ENCODE measurements around the gene SLC44A1. TPM values are rescaled to one million over a fixed set of nuclear protein-coding genes. Genes with fewer than 3 reads are reported as not detected.
A peak's percentile ranks its signal among the peaks of the same experiment; 100 is the strongest.

Gene SLC44A1
- total RNA-seq, 4 donors from 2014 or later: 25.7 to 37.8 (median 28.3) TPM

- no peaks in the 10 kb centered on the region for H3K9me3 ChIP-seq
- WGBS: 1% methylated on average over 28 of the region's 57 CpGs
- no peak for DNase-seq (ENCODE audit: extremely low spot score)
- TF ChIP-seq, protein P1, sequence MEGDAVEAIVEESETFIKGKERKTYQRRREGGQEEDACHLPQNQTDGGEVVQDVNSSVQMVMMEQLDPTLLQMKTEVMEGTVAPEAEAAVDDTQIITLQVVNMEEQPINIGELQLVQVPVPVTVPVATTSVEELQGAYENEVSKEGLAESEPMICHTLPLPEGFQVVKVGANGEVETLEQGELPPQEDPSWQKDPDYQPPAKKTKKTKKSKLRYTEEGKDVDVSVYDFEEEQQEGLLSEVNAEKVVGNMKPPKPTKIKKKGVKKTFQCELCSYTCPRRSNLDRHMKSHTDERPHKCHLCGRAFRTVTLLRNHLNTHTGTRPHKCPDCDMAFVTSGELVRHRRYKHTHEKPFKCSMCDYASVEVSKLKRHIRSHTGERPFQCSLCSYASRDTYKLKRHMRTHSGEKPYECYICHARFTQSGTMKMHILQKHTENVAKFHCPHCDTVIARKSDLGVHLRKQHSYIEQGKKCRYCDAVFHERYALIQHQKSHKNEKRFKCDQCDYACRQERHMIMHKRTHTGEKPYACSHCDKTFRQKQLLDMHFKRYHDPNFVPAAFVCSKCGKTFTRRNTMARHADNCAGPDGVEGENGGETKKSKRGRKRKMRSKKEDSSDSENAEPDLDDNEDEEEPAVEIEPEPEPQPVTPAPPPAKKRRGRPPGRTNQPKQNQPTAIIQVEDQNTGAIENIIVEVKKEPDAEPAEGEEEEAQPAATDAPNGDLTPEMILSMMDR (IDR thresholded peaks at IDR 0.05): peak in 1 of 3 experiments; percentile 7
- TF ChIP-seq POLR2A (IDR thresholded peaks at IDR 0.05; ENCODE audit: low read depth): no peak
- peak; percentile 7 for TF ChIP-seq EP300 (IDR thresholded peaks at IDR 0.05)
- peak; percentile 49 to 50 for TF ChIP-seq POLR2AphosphoS5 (IDR thresholded peaks at IDR 0.05)
- no peaks in the 10 kb centered on the region for H3K36me3 ChIP-seq
- no peaks in the 10 kb centered on the region for H3K27me3 ChIP-seq
- peak overlapping the region; percentile 81 to 84 (median 82) for H3K27ac ChIP-seq (replicated peaks in 1 of 4)
- intact Hi-C loops (cut with DNase I): loop anchor here (10.0 kb wide), 1 partner anchor 270 kb away; no protein-coding TSS in a partner anchor
- H3K4me3 ChIP-seq: peak overlapping the region; percentile 82 to 94 (median 86)
- peaks cover 9 to 55% (median 49%) of the 10 kb centered on the region in 4 donors for H3K4me1 ChIP-seq
Measured at GRCh38 chr9:105245029-105245890, 809 bp downstream of the SLC44A1 start.

DNA sequence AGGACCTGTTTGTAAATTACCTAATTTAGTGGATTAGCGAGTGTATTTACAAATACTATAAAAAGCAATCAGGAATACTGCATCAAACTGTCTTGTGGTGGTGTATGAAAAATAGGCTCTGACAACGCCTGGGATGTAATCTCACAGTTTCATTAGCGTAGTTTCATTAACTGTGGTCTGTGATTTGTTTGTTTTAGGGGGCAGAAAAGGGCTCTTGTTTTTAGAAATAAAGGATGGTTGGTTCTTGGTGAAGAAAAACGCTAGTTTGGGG lies 1.4 kb downstream of the SLC44A1 start:
- DNase-seq (ENCODE audit: extremely low spot score): no peak
- TF ChIP-seq, protein P1 (IDR thresholded peaks at IDR 0.05): no peak
- no peak for TF ChIP-seq POLR2AphosphoS5 (IDR thresholded peaks at IDR 0.05)
- TF ChIP-seq POLR2A (IDR thresholded peaks at IDR 0.05; ENCODE audit: low read depth): no peak
- no peak for TF ChIP-seq EP300 (IDR thresholded peaks at IDR 0.05)
- Histone ChIP-seq H3K36me3 (no peaks in the 10 kb centered on the region), H3K9me3 (no peaks in the 10 kb centered on the region), H3K4me3 (peak overlapping the region; percentile 82 to 94 (median 86)), H3K4me1 (peaks cover 9 to 55% (median 49%) of the 10 kb centered on the region in 4 donors), H3K27me3 (no peaks in the 10 kb centered on the region), H3K27ac (replicated peaks in 1 of 4) (peak overlapping the region; percentile 81 to 84 (median 82))
- WGBS: 12% methylated on average over 4 of the region's 4 CpGs
- intact Hi-C loops (cut with DNase I): loop anchor here (10.0 kb wide), 1 partner anchor 271 kb away; no protein-coding TSS in a partner anchor

DNA sequence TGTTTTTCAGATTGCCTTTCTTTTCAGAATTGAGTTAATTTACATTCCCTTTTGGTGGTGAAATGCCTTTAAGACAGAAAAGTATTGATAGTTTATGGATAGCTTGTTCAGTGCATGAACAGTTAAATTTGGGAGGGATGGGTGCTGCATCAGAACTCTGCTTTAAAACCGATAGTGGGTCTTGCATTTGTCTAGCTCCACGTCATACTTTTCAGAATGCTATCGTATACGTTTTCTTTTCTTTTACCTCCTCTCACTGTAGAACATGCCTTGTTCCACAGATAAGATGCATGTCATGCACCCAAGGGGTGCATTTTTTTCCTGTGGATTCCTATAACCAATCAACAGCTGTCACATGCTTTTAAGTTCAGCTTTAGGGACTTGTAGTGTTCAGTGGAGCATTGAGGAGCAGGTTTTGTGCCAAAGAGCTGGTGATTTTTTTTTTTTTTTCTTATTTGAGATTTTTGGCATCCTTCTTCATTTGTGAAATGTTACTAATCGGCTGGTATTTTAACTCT lies 2.3 kb downstream of the SLC44A1 start:
- Histone ChIP-seq H3K4me3 (peak overlapping the region in 2 of 4 donors; percentile 19 to 88), H3K9me3 (no peaks in the 10 kb centered on the region), H3K36me3 (no peaks in the 10 kb centered on the region), H3K4me1 (peaks cover 9 to 49% (median 43%) of the 10 kb centered on the region in 4 donors), H3K27ac (replicated peaks in 1 of 4) (no peak overlapping the region), H3K27me3 (no peaks in the 10 kb centered on the region)
- DNase-seq (ENCODE audit: extremely low spot score): no peak
- TF ChIP-seq POLR2A (IDR thresholded peaks at IDR 0.05; ENCODE audit: low read depth): no peak
- 44% methylated on average over 5 of the region's 5 CpGs for WGBS
- intact Hi-C loops (cut with DNase I): loop anchor here (10.0 kb wide), 1 partner anchor 272 kb away; no protein-coding TSS in a partner anchor

- H3K36me3 ChIP-seq: no peaks in the 10 kb centered on the region
- 87% methylated on average over 3 of the region's 3 CpGs for WGBS
- no peaks in the 10 kb centered on the region for H3K27me3 ChIP-seq
- H3K4me3 ChIP-seq: no peak overlapping the region
- no peaks in the 10 kb centered on the region for H3K9me3 ChIP-seq
- peaks cover 9 to 32% (median 28%) of the 10 kb centered on the region in 4 donors for H3K4me1 ChIP-seq
- H3K27ac ChIP-seq (replicated peaks in 1 of 4): no peak overlapping the region
- DNase-seq (ENCODE audit: extremely low spot score): no peak
- intact Hi-C loops (cut with DNase I): loop anchor here (2.0 to 10.0 kb wide), 2 partner anchors 50 to 274 kb away; no protein-coding TSS in a partner anchor
- TF ChIP-seq, protein P1 (IDR thresholded peaks at IDR 0.05): no peak
- TF ChIP-seq POLR2A (IDR thresholded peaks at IDR 0.05; ENCODE audit: low read depth) (no peak), EP300 (IDR thresholded peaks at IDR 0.05) (no peak), POLR2AphosphoS5 (IDR thresholded peaks at IDR 0.05) (no peak)
Measured at GRCh38 chr9:105248691-105249090, 4.2 kb downstream of the SLC44A1 start.

GRCh38 chr9:105251133-105251532 lies 6.7 kb downstream of the SLC44A1 start:
- peaks cover under 1 to 28% (median 21%) of the 10 kb centered on the region in 4 donors for H3K4me1 ChIP-seq
- H3K9me3 ChIP-seq: no peaks in the 10 kb centered on the region
- no peak overlapping the region for H3K4me3 ChIP-seq
- intact Hi-C loops (cut with DNase I): no loop called here
- no peak for TF ChIP-seq POLR2A (IDR thresholded peaks at IDR 0.05; ENCODE audit: low read depth)
- no peaks in the 10 kb centered on the region for H3K27me3 ChIP-seq
- WGBS: 92% methylated on average over 8 of the region's 8 CpGs
- no peak for DNase-seq (ENCODE audit: extremely low spot score)
- H3K27ac ChIP-seq (replicated peaks in 1 of 4): no peak overlapping the region
- H3K36me3 ChIP-seq: no peaks in the 10 kb centered on the region

Data from esophagus muscularis mucosa (tissue), 4 donors.